Esophagus muscularis mucosa (tissue), 3 donors: ENCODE data around the gene ALDH18A1.

Source experiments
- CTCF ChIP-seq, 3 experiments: fragments of 200-600 bp in 2 of 3; fragments of 450-650 bp in 1 of 3; sonication (generic) in 2 of 3; IDR thresholded peaks; one replicate each; pipeline ENCODE4 v1.5.1; 2017 to 2019; ENCODE audit warnings: antibody characterized with exemption in 3 of 3, mild to moderate bottlenecking in 2 of 3, moderate library complexity in 1 of 3
- POLR2A ChIP-seq: fragments of 450-650 bp; IDR thresholded peaks from one replicate; pipeline ENCODE4 v1.6.1; 2017; ENCODE audit warnings: antibody characterized with exemption, moderate library complexity, mild to moderate bottlenecking, low read depth
- POLR2AphosphoS5 ChIP-seq, 2 donors: sonication (generic); formaldehyde crosslinking; IDR thresholded peaks; one replicate each; pipeline ENCODE4 v1.6.1; 2017; ENCODE audit warnings: antibody characterized with exemption in 2 of 2

DNA sequence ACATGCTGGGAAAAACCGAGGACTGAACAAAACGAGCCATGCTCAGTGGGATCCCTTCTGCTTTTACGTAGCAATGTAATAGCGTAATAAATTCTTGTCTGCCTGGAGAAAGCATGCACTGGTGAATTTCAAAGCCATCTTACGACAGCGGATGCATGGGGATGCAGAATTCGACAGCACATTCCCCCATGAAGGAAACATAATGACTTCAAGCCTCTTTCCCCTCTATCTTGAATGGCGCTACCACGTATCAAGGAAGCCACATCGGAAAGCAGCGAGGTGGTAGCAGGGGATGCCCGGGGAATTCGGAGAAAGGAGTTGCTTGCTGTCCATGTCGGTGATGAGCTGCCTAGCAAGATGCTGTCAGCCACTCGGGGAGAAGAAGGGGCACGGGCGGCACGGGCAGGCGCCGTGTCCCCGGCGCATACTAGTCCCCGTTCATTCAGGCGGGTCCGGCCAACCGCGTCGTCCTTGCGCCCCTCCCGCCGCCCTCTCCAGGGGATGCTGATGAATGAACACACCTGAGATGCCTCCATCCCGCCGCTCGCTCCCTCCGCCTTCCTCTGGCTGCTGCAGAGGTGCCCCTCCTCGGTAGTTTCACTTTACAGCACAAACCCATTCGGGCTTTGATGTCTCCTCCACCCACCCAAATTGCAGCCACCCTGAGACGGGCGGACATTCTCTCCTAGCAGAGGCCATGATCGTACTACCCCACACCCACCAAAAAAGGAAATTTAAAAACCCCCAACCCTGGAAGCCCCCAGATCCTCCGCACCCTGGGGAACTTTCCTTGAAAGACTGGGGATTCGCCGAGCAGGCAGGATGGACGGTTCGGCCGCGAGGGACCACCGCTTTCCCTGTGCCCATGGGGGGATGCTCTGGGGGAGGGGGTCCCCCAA, 96.0 kb downstream of the ALDH18A1 start:
- TF ChIP-seq CTCF (IDR thresholded peaks at IDR 0.05) (no peak), POLR2A (no peak), POLR2AphosphoS5 (IDR thresholded peaks at IDR 0.05) (peak; percentile 18 to 64)
